Measurements from ENCODE around the gene RMI2.

RMI2 gene

GRCh38 chr16:11350519-11350918 lies 5.3 kb downstream of the RMI2 start:
- Histone ChIP-seq H3K9me3 (ENCODE audit: control insufficient read depth, low read length) (no peaks in the 10 kb centered on the region), H3K27ac (no peak overlapping the region), H3K27me3 (ENCODE audit: control insufficient read depth, insufficient read depth, low read length) (no peaks in the 10 kb centered on the region), H3K79me2 (no peaks in the 10 kb centered on the region), H3K4me1 (no peaks in the 10 kb centered on the region), H3K4me2 (ENCODE audit: low read length) (no peak overlapping the region), H3K9ac (no peak overlapping the region), H2AFZ (no peak overlapping the region), H3K4me3 (ENCODE audit: low read depth, low read length) (no peak overlapping the region), H3K36me3 (ENCODE audit: control insufficient read depth, insufficient read depth, low read length) (no peaks in the 10 kb centered on the region)
- TF ChIP-seq, protein P1, sequence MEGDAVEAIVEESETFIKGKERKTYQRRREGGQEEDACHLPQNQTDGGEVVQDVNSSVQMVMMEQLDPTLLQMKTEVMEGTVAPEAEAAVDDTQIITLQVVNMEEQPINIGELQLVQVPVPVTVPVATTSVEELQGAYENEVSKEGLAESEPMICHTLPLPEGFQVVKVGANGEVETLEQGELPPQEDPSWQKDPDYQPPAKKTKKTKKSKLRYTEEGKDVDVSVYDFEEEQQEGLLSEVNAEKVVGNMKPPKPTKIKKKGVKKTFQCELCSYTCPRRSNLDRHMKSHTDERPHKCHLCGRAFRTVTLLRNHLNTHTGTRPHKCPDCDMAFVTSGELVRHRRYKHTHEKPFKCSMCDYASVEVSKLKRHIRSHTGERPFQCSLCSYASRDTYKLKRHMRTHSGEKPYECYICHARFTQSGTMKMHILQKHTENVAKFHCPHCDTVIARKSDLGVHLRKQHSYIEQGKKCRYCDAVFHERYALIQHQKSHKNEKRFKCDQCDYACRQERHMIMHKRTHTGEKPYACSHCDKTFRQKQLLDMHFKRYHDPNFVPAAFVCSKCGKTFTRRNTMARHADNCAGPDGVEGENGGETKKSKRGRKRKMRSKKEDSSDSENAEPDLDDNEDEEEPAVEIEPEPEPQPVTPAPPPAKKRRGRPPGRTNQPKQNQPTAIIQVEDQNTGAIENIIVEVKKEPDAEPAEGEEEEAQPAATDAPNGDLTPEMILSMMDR (IDR thresholded peaks at IDR 0.05) = no peak

GRCh38 chr16:11350921-11351335 lies 5.7 kb downstream of the RMI2 start:
- no peak overlapping the region for H3K4me2 ChIP-seq (ENCODE audit: low read length)
- no peaks in the 10 kb centered on the region for H3K27me3 ChIP-seq (ENCODE audit: control insufficient read depth, insufficient read depth, low read length)
- no peak overlapping the region for H3K27ac ChIP-seq
- no peaks in the 10 kb centered on the region for H3K79me2 ChIP-seq
- H3K9ac ChIP-seq = no peak overlapping the region
- TF ChIP-seq, protein P1 (IDR thresholded peaks at IDR 0.05) = no peak
- H3K9me3 ChIP-seq (ENCODE audit: control insufficient read depth, low read length) = no peaks in the 10 kb centered on the region
- no peaks in the 10 kb centered on the region for H3K4me1 ChIP-seq
- H3K4me3 ChIP-seq (ENCODE audit: low read depth, low read length) = no peak overlapping the region
- no peak overlapping the region for H2AFZ ChIP-seq
- H3K36me3 ChIP-seq (ENCODE audit: control insufficient read depth, insufficient read depth, low read length) = no peaks in the 10 kb centered on the region

DNA sequence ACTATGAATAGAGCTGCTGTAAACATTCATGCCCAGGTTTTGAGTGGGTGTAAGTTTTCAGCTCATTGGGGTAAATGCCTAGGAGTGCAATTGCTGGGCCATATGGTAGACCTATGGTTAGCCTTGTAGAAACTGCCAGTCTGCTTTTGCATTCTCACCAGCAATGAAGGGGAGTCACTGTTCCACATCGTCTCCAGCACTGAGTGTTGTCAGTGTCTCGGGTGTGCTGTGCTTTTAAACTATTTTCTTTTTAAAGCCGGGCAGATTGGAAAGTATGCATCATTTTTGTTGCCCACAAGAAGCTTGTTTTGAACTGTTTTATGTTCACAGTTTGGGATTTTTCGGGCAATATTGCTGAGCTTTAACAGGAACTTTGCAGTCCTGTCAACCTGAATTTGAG lies 7.9 kb downstream of the RMI2 start:
- H3K4me2 ChIP-seq (ENCODE audit: low read length) = no peak overlapping the region

DNA sequence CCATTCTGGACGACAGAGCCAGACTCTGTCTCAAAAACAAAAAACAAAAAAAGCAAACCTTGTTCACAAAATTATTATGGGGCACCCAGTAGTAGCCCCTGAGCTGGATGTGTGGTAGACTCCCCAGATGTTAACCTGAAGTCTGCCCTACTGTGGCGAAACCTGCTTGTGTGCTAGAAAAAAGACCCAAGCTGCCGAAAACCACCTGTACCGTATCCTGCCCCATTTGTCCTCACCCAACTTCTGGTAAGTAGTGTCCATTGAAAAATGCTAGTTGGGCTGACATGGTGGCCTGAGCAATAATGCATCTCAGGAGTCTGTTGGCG lies 9.1 kb downstream of the RMI2 start:
- Histone ChIP-seq H3K27ac (no peak overlapping the region), H3K4me3 (ENCODE audit: low read depth, low read length) (no peak overlapping the region), H3K4me1 (peaks cover 3% of the 10 kb centered on the region), H3K36me3 (ENCODE audit: control insufficient read depth, insufficient read depth, low read length) (no peaks in the 10 kb centered on the region), H2AFZ (no peak overlapping the region), H3K79me2 (no peaks in the 10 kb centered on the region), H3K27me3 (ENCODE audit: control insufficient read depth, insufficient read depth, low read length) (no peaks in the 10 kb centered on the region), H3K9ac (no peak overlapping the region), H3K9me3 (ENCODE audit: control insufficient read depth, low read length) (no peaks in the 10 kb centered on the region), H3K4me2 (ENCODE audit: low read length) (no peak overlapping the region)
- TF ChIP-seq, protein P1 (IDR thresholded peaks at IDR 0.05) = no peak

More for the DNA sequence above, 7.9 kb downstream of the RMI2 start:
- no peaks in the 10 kb centered on the region for H3K79me2 ChIP-seq
- H3K9ac ChIP-seq = no peak overlapping the region
- no peaks in the 10 kb centered on the region for H3K27me3 ChIP-seq (ENCODE audit: control insufficient read depth, insufficient read depth, low read length)
- TF ChIP-seq, protein P1 (IDR thresholded peaks at IDR 0.05) = no peak
- no peak overlapping the region for H3K4me3 ChIP-seq (ENCODE audit: low read depth, low read length)
- no peaks in the 10 kb centered on the region for H3K9me3 ChIP-seq (ENCODE audit: control insufficient read depth, low read length)
- peaks cover 3% of the 10 kb centered on the region for H3K4me1 ChIP-seq
- H3K36me3 ChIP-seq (ENCODE audit: control insufficient read depth, insufficient read depth, low read length) = no peaks in the 10 kb centered on the region
- no peak overlapping the region for H3K27ac ChIP-seq
- H2AFZ ChIP-seq = no peak overlapping the region

DNA sequence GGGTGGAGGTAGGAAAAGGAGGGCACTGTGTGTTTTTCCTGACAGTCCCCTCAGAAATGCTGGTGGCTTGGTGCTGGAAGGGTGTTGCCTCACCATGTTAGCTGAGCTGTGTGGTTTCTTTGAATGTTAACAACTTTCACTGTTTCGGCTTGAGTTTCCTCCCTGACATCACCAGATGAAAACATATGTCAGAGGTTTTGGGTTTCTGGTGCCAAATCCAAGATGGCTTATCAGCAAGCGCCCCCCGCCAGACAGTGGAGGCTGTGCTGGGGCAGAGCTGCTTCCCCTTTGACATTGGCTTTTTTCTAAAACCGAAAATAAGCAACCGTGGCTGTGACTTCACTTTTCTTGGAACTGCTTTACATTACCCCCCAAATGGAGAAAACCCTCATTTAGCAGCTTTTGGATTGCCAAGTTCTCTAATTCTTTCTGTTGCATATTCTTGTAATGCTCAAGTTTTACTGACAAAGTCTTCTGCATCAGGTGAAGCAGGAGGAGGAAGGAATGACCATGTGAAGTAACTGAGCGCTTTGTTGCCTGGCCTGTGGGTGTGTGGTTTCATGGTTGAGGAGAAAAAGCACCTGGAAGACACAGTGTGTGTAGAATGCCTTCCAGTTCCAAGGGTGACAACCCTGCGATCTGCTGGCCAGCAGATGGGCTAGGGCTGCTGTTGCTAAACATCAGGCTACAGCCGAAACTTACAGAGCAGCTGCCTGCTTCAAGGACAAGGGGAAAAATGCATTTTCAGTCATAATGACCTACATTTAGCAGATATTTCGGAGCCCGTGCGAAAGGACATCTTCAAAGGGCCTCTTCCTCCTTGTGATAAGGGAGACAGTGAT lies 9.7 kb downstream of the RMI2 start:
- Histone ChIP-seq H3K4me1 (peaks cover 3% of the 10 kb centered on the region), H3K27me3 (ENCODE audit: control insufficient read depth, insufficient read depth, low read length) (no peaks in the 10 kb centered on the region), H3K27ac (no peak overlapping the region), H3K4me2 (ENCODE audit: low read length) (no peak overlapping the region), H3K9ac (no peak overlapping the region), H3K9me3 (ENCODE audit: control insufficient read depth, low read length) (no peaks in the 10 kb centered on the region), H3K4me3 (ENCODE audit: low read depth, low read length) (no peak overlapping the region), H2AFZ (no peak overlapping the region), H3K79me2 (no peaks in the 10 kb centered on the region), H3K36me3 (ENCODE audit: control insufficient read depth, insufficient read depth, low read length) (no peaks in the 10 kb centered on the region)
- TF ChIP-seq, protein P1 (IDR thresholded peaks at IDR 0.05) = no peak

Data from parathyroid adenoma (tissue), 2 donors.